Suprapubic skin (tissue), 4 donors: Measurements from ENCODE around the gene OR10Z1.

ENCODE experiments used
- CTCF ChIP-seq, 2 donors: fragments of 200-600 bp in 1 of 2; fragments of 450-650 bp in 1 of 2; sonication (generic) in 1 of 2; IDR thresholded peaks; one replicate each; pipeline ENCODE4 v1.5.1; 2016 to 2019; ENCODE audit warnings: antibody characterized with exemption in 2 of 2, mild to moderate bottlenecking in 1 of 2, moderate library complexity in 1 of 2
- POLR2A ChIP-seq, 2 donors: fragments of 450-650 bp; IDR thresholded peaks; one replicate each; pipeline ENCODE4 v1.6.1; 2017; ENCODE audit warnings: antibody characterized with exemption in 2 of 2, mild to moderate bottlenecking in 2 of 2, moderate library complexity in 2 of 2
- POLR2AphosphoS5 ChIP-seq, 3 donors: sonication (generic); formaldehyde crosslinking; IDR thresholded peaks; one replicate each; pipeline ENCODE4 v1.6.1; 2017; ENCODE audit warnings: antibody characterized with exemption in 3 of 3

DNA sequence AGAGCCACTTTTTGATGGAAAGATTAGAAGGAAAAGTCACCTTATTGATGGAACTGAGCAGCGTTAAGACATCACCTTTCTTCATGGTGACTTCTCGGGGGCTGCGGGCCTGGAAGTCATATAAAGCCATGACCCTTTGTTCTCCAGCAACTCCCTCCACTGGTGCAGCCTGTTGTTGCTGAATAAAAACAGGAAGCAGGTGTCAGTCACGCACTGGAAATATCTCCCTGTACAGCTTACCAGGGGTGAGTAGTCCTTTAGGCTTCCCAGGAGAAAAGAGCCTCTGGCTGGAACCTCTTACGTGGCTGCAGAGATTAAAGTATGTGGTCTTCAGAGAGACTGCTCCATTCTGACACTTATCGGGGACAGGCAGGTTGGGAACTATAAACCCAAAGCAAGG lies 49.5 kb downstream of the OR10Z1 start:
- no peak for TF ChIP-seq CTCF (IDR thresholded peaks at IDR 0.05)
- TF ChIP-seq POLR2AphosphoS5 (IDR thresholded peaks at IDR 0.05): no peak
- TF ChIP-seq POLR2A (IDR thresholded peaks at IDR 0.05): no peak
